ENCODE data around the gene CACNB3. TPM values are rescaled to one million over a fixed set of nuclear protein-coding genes. Genes with fewer than 3 reads are reported as not detected.

CACNB3 gene
- total RNA-seq (2011; cell fraction: chromatin; rRNA removed; ENCODE audit: low replicate concordance), result 6.1 and 18.4 TPM in 2 replicates
- 7.2 and 7.3 TPM in 2 replicates for total RNA-seq (2011; cell fraction: nucleolus; rRNA removed)
- total RNA-seq (2011; cell fraction: nucleoplasm; rRNA removed), result 6.7 and 8.0 TPM in 2 replicates
- 1.5 and 1.7 TPM in 2 replicates for total RNA-seq (2014; rRNA removed)
- 1.2 and 1.3 TPM in 2 replicates for total RNA-seq (2014; rRNA removed; fragmentation: Illumina TruSeq; extraction: Trizol)
- total RNA-seq (2015; rRNA removed; fragmentation: Illumina TruSeq; extraction: Trizol), result 1.9 and 2.0 TPM in 2 replicates
- 1.8 and 3.6 TPM in 2 replicates for total RNA-seq (2021)
- polyA plus RNA-seq (2011; rRNA removed), result 1.3 and 1.8 TPM in 2 replicates
- polyA plus RNA-seq (2011; cell fraction: cytosol; rRNA removed), result 0.97 and 1.1 TPM in 2 replicates
- 9.9 and 11.4 TPM in 2 replicates for polyA plus RNA-seq (2011; cell fraction: nucleus; rRNA removed)
- polyA plus RNA-seq (2012), result 3.0 and 3.6 TPM in 2 replicates
- polyA plus RNA-seq (2014; fragmentation: Illumina TruSeq; extraction: Trizol), result 1.6 and 1.7 TPM in 2 replicates
- polyA plus RNA-seq (2014; fragmentation: Nextera tagmentation; extraction: Ambion mirVana), result under 1 TPM; 0.24 to 0.48 TPM
- 1.2 and 1.5 TPM in 2 replicates for polyA plus RNA-seq (2014; rRNA removed)
- 1.1 and 1.8 TPM in 2 replicates for polyA minus RNA-seq (2011; rRNA and poly(A)+ RNA removed)
- polyA minus RNA-seq (2011; cell fraction: cytosol; rRNA and poly(A)+ RNA removed), result 1.7 and 3.7 TPM in 2 replicates
- 3.9 and 4.9 TPM in 2 replicates for polyA minus RNA-seq (2011; cell fraction: nucleus; rRNA and poly(A)+ RNA removed)
- percentile 46 among the genes with signal in this experiment for Bru-seq, nascent RNA
- percentile 28 among the genes with signal in this experiment for BruChase-seq, experiment 1, labeled RNA remaining after a 2-hour chase
- percentile 30 among the genes with signal in this experiment for BruChase-seq, experiment 2, labeled RNA remaining after a 6-hour chase
- long read RNA-seq, experiment 1, partial matches to known transcripts, result 0 of 3 reads
- long read RNA-seq, experiment 1, other reads (novel, unspliced or antisense), result 2 of 3 reads
- long read RNA-seq, experiment 2, partial matches to known transcripts, result 0 of 1 reads
- long read RNA-seq, experiment 2, other reads (novel, unspliced or antisense), result 0 of 1 reads
- long read RNA-seq, experiment 3, result 0 reads

GRCh38 chr12:48817873-48818830, at the start of gene CACNB3:
TSS of gene CACNB3 (plus strand) at chr12:48818496. CDS start at chr12:48818930, 434 bp downstream.
- in situ Hi-C loops (cut with MboI), result no loop called here
- Histone ChIP-seq H3K4me2 (ENCODE audit: insufficient read depth, low read length) (peak within 1 kb of the TSS; percentile 77), H3K27me3 (ENCODE audit: control insufficient read depth in 2 of 2, insufficient read depth in 2 of 2, low read length in 2 of 2) (peaks cover 11 to 41% of the 10 kb centered on the region in 2 experiments; a peak in 4 of 5 replicates), H3K9me1 (ENCODE audit: control insufficient read depth, insufficient read depth, low read length) (no peaks in the 10 kb centered on the region), H2AFZ (ENCODE audit: low read depth, low read length) (peak within 1 kb of the TSS; percentile 78), H4K20me1 (replicated peaks; ENCODE audit: control insufficient read depth, insufficient read depth, low read length) (peaks cover 9% of the 10 kb centered on the region; the same call in 1 of the 2 replicates), H3K27ac (ENCODE audit: extremely low read depth, low read depth, low read length) (no peak within 1 kb of the TSS), H3K36me3 (ENCODE audit: control insufficient read depth, insufficient read depth, low read length) (no peaks in the 10 kb centered on the region), H3K4me1 (replicated peaks in 1 of 2; ENCODE audit: control insufficient read depth in 2 of 2, insufficient read depth in 2 of 2, low read length in 2 of 2) (peaks cover 4 to 38% of the 10 kb centered on the region in 2 experiments; a peak in 3 of 5 replicates), H3K4me3 (peak within 1 kb of the TSS; percentile 52), H3K9me3 (replicated peaks; ENCODE audit: control insufficient read depth, insufficient read depth, low read depth, low read length) (no peaks in the 10 kb centered on the region), H3K79me2 (ENCODE audit: control insufficient read depth, insufficient read depth, low read length) (no peaks in the 10 kb centered on the region), H3K9ac (ENCODE audit: insufficient read depth in 1 of 2, low read depth in 2 of 2, low read length in 2 of 2) (peak within 1 kb of the TSS in 1 of 2 experiments; percentile 89; a peak in 2 of 4 replicates)
- FAIRE-seq, result peak; percentile 19
- WGBS (ENCODE audit: insufficient coverage, low coverage, missing lambda C conversion rate), result 3% methylated on average over 26 of the region's 79 CpGs
- ATAC-seq, result peak; percentile 31
- CTCF ChIA-PET (ENCODE audit: low intra/inter-chr PET ratio), result interaction anchor here (0.7 kb wide), 1 partner anchor 72 kb away, joined by 3 read pairs; no protein-coding TSS in a partner anchor
- intact Hi-C loops (cut with micrococcal nuclease), result no loop called here
- no TSS peak for BruUV-seq (replicated peaks)
- POLR2A ChIA-PET, result interaction anchor here (0.6 kb wide), 1 partner anchor 26 kb away, joined by 3 read pairs; no protein-coding TSS in a partner anchor
- DNase-seq (ENCODE audit: extremely low read depth in 1 of 4, low spot score in 3 of 4), result peak; percentile 67 to 88 (median 80)
- TF ChIP-seq, protein P1, sequence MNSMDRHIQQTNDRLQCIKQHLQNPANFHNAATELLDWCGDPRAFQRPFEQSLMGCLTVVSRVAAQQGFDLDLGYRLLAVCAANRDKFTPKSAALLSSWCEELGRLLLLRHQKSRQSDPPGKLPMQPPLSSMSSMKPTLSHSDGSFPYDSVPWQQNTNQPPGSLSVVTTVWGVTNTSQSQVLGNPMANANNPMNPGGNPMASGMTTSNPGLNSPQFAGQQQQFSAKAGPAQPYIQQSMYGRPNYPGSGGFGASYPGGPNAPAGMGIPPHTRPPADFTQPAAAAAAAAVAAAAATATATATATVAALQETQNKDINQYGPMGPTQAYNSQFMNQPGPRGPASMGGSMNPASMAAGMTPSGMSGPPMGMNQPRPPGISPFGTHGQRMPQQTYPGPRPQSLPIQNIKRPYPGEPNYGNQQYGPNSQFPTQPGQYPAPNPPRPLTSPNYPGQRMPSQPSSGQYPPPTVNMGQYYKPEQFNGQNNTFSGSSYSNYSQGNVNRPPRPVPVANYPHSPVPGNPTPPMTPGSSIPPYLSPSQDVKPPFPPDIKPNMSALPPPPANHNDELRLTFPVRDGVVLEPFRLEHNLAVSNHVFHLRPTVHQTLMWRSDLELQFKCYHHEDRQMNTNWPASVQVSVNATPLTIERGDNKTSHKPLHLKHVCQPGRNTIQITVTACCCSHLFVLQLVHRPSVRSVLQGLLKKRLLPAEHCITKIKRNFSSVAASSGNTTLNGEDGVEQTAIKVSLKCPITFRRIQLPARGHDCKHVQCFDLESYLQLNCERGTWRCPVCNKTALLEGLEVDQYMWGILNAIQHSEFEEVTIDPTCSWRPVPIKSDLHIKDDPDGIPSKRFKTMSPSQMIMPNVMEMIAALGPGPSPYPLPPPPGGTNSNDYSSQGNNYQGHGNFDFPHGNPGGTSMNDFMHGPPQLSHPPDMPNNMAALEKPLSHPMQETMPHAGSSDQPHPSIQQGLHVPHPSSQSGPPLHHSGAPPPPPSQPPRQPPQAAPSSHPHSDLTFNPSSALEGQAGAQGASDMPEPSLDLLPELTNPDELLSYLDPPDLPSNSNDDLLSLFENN (IDR thresholded peaks at IDR 0.05; ENCODE audit: low read depth in 2 of 2, low read length in 2 of 2), result no peak
- TF ChIP-seq PHTF2 (CRISPR knock-in tag; IDR thresholded peaks at IDR 0.05) (no peak), KDM2B (CRISPR knock-in tag; IDR thresholded peaks at IDR 0.05) (0 out of 2 replicates have a peak, but pooled peaks have one; percentile 32)
- TF ChIP-seq, protein P2, sequence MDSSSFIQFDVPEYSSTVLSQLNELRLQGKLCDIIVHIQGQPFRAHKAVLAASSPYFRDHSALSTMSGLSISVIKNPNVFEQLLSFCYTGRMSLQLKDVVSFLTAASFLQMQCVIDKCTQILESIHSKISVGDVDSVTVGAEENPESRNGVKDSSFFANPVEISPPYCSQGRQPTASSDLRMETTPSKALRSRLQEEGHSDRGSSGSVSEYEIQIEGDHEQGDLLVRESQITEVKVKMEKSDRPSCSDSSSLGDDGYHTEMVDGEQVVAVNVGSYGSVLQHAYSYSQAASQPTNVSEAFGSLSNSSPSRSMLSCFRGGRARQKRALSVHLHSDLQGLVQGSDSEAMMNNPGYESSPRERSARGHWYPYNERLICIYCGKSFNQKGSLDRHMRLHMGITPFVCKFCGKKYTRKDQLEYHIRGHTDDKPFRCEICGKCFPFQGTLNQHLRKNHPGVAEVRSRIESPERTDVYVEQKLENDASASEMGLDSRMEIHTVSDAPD (CRISPR knock-in tag; IDR thresholded peaks at IDR 0.05), result no peak
